Measurements from ENCODE around the gene SERPINB1.

- TF ChIP-seq EZH2 (IDR thresholded peaks at IDR 0.05; ENCODE audit: low read length, unreplicated experiment) (no peak), CTCF (conservative IDR thresholded peaks at IDR 0.05; ENCODE audit: low read depth, low read length) (no peak), EZH2phosphoT487 (IDR thresholded peaks at IDR 0.05; ENCODE audit: borderline replicate concordance, low read length) (no peak)
Observed at GRCh38 chr6:2857185-2857579, 15.5 kb upstream of the SERPINB1 start.

Data from PC-3 (cell line).